Measurements from ENCODE around the gene ANKRD44. TPM values are rescaled to one million over a fixed set of nuclear protein-coding genes. Genes with fewer than 3 reads are reported as not detected.

ANKRD44 gene
- total RNA-seq, 2 experiments from 2014 or later, result 214 to 246 TPM

GRCh38 chr2:197233473-197233872 lies 77.1 kb downstream of the ANKRD44 start:
- no peaks in the 10 kb centered on the region for H3K9me3 Mint-ChIP-seq
- peaks cover 80% of the 10 kb centered on the region for H3K4me1 Mint-ChIP-seq
- no peak overlapping the region for H3K4me3 Mint-ChIP-seq
- H3K36me3 Mint-ChIP-seq (ENCODE audit: low read depth), result peaks cover 49% of the 10 kb centered on the region
- DNase-seq, result no peak
- POLR2A ChIA-PET, result interaction anchor here (1.2 to 2.4 kb wide), 4 partner anchors 10 to 76 kb away, joined by 3 to 9 read pairs (median 5); no protein-coding TSS in a partner anchor
- H3K27me3 Mint-ChIP-seq, result no peaks in the 10 kb centered on the region
- no peak overlapping the region for H3K27ac Mint-ChIP-seq
- CTCF ChIA-PET, result interaction anchor here (1.7 kb wide), 1 partner anchor 25 kb away, joined by 4 read pairs; no protein-coding TSS in a partner anchor

GRCh38 chr2:197232010-197232409 lies 78.6 kb downstream of the ANKRD44 start:
- ChIA-PET POLR2A (interaction anchor here (0.7 to 1.6 kb wide), 3 partner anchors 19 to 35 kb away, joined by 3 to 5 read pairs (median 3); no protein-coding TSS in a partner anchor), CTCF (no interaction called here)
- Mint-ChIP-seq H3K27ac (no peak overlapping the region), H3K36me3 (ENCODE audit: low read depth) (peaks cover 50% of the 10 kb centered on the region), H3K9me3 (no peaks in the 10 kb centered on the region), H3K4me1 (peaks cover 77% of the 10 kb centered on the region), H3K27me3 (no peaks in the 10 kb centered on the region), H3K4me3 (no peak overlapping the region)
- no peak for DNase-seq

GRCh38 chr2:197229509-197230443 lies 80.8 kb downstream of the ANKRD44 start:
- no peaks in the 10 kb centered on the region for H3K27me3 Mint-ChIP-seq
- DNase-seq, result no peak
- H3K4me1 Mint-ChIP-seq, result peaks cover 70% of the 10 kb centered on the region
- H3K4me3 Mint-ChIP-seq, result no peak overlapping the region
- peaks cover 48% of the 10 kb centered on the region for H3K36me3 Mint-ChIP-seq (ENCODE audit: low read depth)
- no peaks in the 10 kb centered on the region for H3K9me3 Mint-ChIP-seq
- H3K27ac Mint-ChIP-seq, result no peak overlapping the region
- ChIA-PET POLR2A (interaction anchor here (0.9 to 1.0 kb wide), 2 partner anchors 13 to 17 kb away, joined by 4 to 5 read pairs; no protein-coding TSS in a partner anchor), CTCF (interaction anchor here (0.5 kb wide), 1 partner anchor 753 kb away, joined by 4 read pairs; no protein-coding TSS in a partner anchor)

GRCh38 chr2:197223451-197223850 lies 87.1 kb downstream of the ANKRD44 start:
- DNase-seq, result no peak
- ChIA-PET CTCF (no interaction called here), POLR2A (no interaction called here)
- no peaks in the 10 kb centered on the region for H3K27me3 Mint-ChIP-seq
- H3K27ac Mint-ChIP-seq, result no peak overlapping the region
- H3K4me1 Mint-ChIP-seq, result peaks cover 55% of the 10 kb centered on the region
- H3K4me3 Mint-ChIP-seq, result no peak overlapping the region
- H3K36me3 Mint-ChIP-seq (ENCODE audit: low read depth), result peaks cover 40% of the 10 kb centered on the region
- no peaks in the 10 kb centered on the region for H3K9me3 Mint-ChIP-seq

- Mint-ChIP-seq H3K4me3 (no peak overlapping the region), H3K9me3 (no peaks in the 10 kb centered on the region), H3K4me1 (peaks cover 66% of the 10 kb centered on the region), H3K36me3 (ENCODE audit: low read depth) (peaks cover 37% of the 10 kb centered on the region), H3K27me3 (no peaks in the 10 kb centered on the region), H3K27ac (no peak overlapping the region)
- ChIA-PET POLR2A (interaction anchor here (0.6 to 2.1 kb wide), 3 partner anchors 10 to 21 kb away, joined by 3 to 8 read pairs (median 7); no protein-coding TSS in a partner anchor), CTCF (interaction anchor here (1.4 kb wide), 1 partner anchor 14 kb away, joined by 4 read pairs; no protein-coding TSS in a partner anchor)
- no peak for DNase-seq
Observed at GRCh38 chr2:197219636-197220035, 90.9 kb downstream of the ANKRD44 start.

- H3K4me1 Mint-ChIP-seq, result peaks cover 77% of the 10 kb centered on the region
- H3K9me3 Mint-ChIP-seq, result no peaks in the 10 kb centered on the region
- H3K27me3 Mint-ChIP-seq, result no peaks in the 10 kb centered on the region
- DNase-seq, result no peak
- peak overlapping the region; percentile 85 for H3K27ac Mint-ChIP-seq
- H3K36me3 Mint-ChIP-seq (ENCODE audit: low read depth), result peaks cover 35% of the 10 kb centered on the region
- ChIA-PET CTCF (interaction anchor here (1.2 kb wide), 1 partner anchor 10 kb away, joined by 4 read pairs; no protein-coding TSS in a partner anchor), POLR2A (interaction anchor here (1.0 to 1.4 kb wide), 3 partner anchors 12 to 91 kb away, joined by 3 to 8 read pairs (median 4); no protein-coding TSS in a partner anchor)
- H3K4me3 Mint-ChIP-seq, result no peak overlapping the region
Observed at GRCh38 chr2:197217541-197217940, 93.0 kb downstream of the ANKRD44 start.

GRCh38 chr2:197216361-197216979 lies 94.1 kb downstream of the ANKRD44 start:
- H3K36me3 Mint-ChIP-seq (ENCODE audit: low read depth), result peaks cover 30% of the 10 kb centered on the region
- no peak for DNase-seq
- peak overlapping the region; percentile 85 for H3K27ac Mint-ChIP-seq
- ChIA-PET CTCF (interaction anchor here (0.9 to 1.2 kb wide), 3 partner anchors 9 to 21 kb away, joined by 3 to 5 read pairs (median 4); no protein-coding TSS in a partner anchor), POLR2A (interaction anchor here (0.9 to 1.4 kb wide), 5 partner anchors 8 to 92 kb away, joined by 3 to 8 read pairs (median 3); no protein-coding TSS in a partner anchor)
- no peaks in the 10 kb centered on the region for H3K9me3 Mint-ChIP-seq
- peaks cover 78% of the 10 kb centered on the region for H3K4me1 Mint-ChIP-seq
- H3K4me3 Mint-ChIP-seq, result peak overlapping the region; percentile 50
- no peaks in the 10 kb centered on the region for H3K27me3 Mint-ChIP-seq

- Mint-ChIP-seq H3K4me1 (peaks cover 84% of the 10 kb centered on the region), H3K27ac (peak overlapping the region; percentile 85), H3K27me3 (no peaks in the 10 kb centered on the region), H3K9me3 (no peaks in the 10 kb centered on the region), H3K36me3 (ENCODE audit: low read depth) (peaks cover 34% of the 10 kb centered on the region), H3K4me3 (peak overlapping the region; percentile 50)
- DNase-seq, result no peak
- ChIA-PET CTCF (interaction anchor here (0.9 kb wide), 1 partner anchor 9 kb away, joined by 5 read pairs; no protein-coding TSS in a partner anchor), POLR2A (interaction anchor here (0.6 to 12.7 kb wide), 3 partner anchors 10 to 24 kb away, joined by 4 to 123 read pairs (median 12); no protein-coding TSS in a partner anchor)
Observed at GRCh38 chr2:197215748-197216360, 94.7 kb downstream of the ANKRD44 start.

GRCh38 chr2:197212344-197213262 lies 98.0 kb downstream of the ANKRD44 start:
- Mint-ChIP-seq H3K9me3 (no peaks in the 10 kb centered on the region), H3K4me3 (peak overlapping the region; percentile 29), H3K27ac (peak overlapping the region; percentile 91), H3K36me3 (ENCODE audit: low read depth) (peaks cover 44% of the 10 kb centered on the region), H3K27me3 (no peaks in the 10 kb centered on the region), H3K4me1 (peaks cover 97% of the 10 kb centered on the region)
- ChIA-PET POLR2A (interaction anchor here (0.7 to 12.7 kb wide), 11 partner anchors 10 to 96 kb away, joined by 3 to 123 read pairs (median 4); partner anchors contain the start of gene ANKRD44), CTCF (interaction anchor here (0.7 to 1.8 kb wide), 7 partner anchors 7 to 152 kb away, joined by 3 to 8 read pairs (median 4); no protein-coding TSS in a partner anchor)
- no peak for DNase-seq

- no peaks in the 10 kb centered on the region for H3K9me3 Mint-ChIP-seq
- H3K27me3 Mint-ChIP-seq, result no peaks in the 10 kb centered on the region
- H3K36me3 Mint-ChIP-seq (ENCODE audit: low read depth), result peaks cover 51% of the 10 kb centered on the region
- peak overlapping the region; percentile 91 for H3K27ac Mint-ChIP-seq
- ChIA-PET POLR2A (interaction anchor here (1.0 to 12.7 kb wide), 6 partner anchors 10 to 97 kb away, joined by 3 to 123 read pairs (median 6); partner anchors contain the start of gene ANKRD44), CTCF (interaction anchor here (0.7 to 1.2 kb wide), 2 partner anchors 28 to 97 kb away, joined by 3 to 4 read pairs; no protein-coding TSS in a partner anchor)
- H3K4me3 Mint-ChIP-seq, result peak overlapping the region; percentile 16
- no peak for DNase-seq
- H3K4me1 Mint-ChIP-seq, result peaks cover 97% of the 10 kb centered on the region
Observed at GRCh38 chr2:197211881-197212342, 98.7 kb downstream of the ANKRD44 start.

- peak overlapping the region; percentile 91 for H3K27ac Mint-ChIP-seq
- POLR2A ChIA-PET, result interaction anchor here (1.0 to 12.7 kb wide), 7 partner anchors 10 to 97 kb away, joined by 3 to 158 read pairs (median 8); partner anchors contain the start of gene ANKRD44
- H3K27me3 Mint-ChIP-seq, result no peaks in the 10 kb centered on the region
- peaks cover 97% of the 10 kb centered on the region for H3K4me1 Mint-ChIP-seq
- no peak for DNase-seq
- H3K4me3 Mint-ChIP-seq, result no peak overlapping the region
- peaks cover 53% of the 10 kb centered on the region for H3K36me3 Mint-ChIP-seq (ENCODE audit: low read depth)
- no peaks in the 10 kb centered on the region for H3K9me3 Mint-ChIP-seq
- CTCF ChIA-PET, result interaction anchor here (0.9 to 2.3 kb wide), 5 partner anchors 11 to 97 kb away, joined by 3 to 10 read pairs (median 5); no protein-coding TSS in a partner anchor
Observed at GRCh38 chr2:197210430-197210829, 100.2 kb downstream of the ANKRD44 start.

All from activated CD4-positive, alpha-beta memory T cell treated with anti-CD3 and anti-CD28 coated beads, Interleukin-2, amount 10 ng/mL, durations not matched to agents 7 days and 5 days (primary cell).